GM18517 (cell line): ENCODE results near the gene TBC1D5.

ENCODE experiments used
- ATAC-seq: cut with Tn5 transposase; IDR thresholded peaks from one replicate; pipeline ENCODE4 v1.9.1; 2021; ENCODE audit warnings: mild to moderate bottlenecking, moderate library complexity; ENCODE audit not compliant: unreplicated experiment

Gene TBC1D5

DNA sequence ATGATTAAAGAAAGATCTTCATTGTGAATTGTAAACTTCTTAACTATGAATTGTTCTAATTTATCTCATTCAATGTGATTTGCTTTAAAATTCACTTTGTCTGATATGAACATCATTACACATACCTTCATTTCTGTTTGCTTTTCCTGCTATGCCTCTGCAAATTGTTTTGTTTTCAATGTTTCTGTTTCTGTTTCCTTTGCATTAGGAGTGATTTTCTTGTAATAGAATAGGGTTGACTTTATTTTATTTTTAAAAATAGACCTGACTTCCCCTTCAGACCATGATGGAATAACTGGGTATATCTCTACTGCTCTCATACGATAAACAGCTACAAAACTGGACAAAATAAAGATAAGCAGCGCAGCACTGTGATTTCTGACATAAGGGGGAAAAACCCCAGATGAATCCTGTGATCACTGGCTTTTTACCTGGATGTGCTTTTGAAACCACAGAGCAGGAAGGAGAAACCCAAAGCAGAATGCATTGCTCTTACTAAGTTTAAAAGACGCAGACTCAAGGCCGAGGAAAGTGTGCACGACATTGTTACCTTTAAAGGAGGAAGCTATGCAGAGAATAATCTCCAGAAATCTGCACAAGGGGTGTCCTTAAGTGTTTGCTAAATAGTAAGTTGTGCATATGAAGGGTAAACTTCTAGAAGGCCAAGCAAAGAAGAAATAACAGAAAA is 420.2 kb downstream of the TBC1D5 start:
- peak; percentile 66 for ATAC-seq

DNA sequence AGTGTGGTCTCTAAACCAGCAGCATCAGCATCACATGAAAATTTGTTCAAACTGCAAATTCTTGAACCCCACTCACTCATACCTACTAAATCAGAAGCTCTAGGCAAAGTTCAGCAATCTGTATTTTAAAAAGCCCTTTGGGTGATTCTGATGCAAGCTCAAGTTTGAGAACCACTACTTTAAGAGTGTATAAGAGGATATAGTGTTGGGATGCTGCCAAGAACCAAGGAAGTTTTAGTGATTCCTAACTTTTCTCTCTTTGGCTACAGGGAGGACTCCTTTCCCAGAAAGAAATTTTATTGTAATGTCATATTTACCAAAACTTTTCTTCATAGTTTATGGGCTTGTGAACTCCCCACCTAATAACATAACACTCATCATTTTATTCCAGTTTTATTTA is 422.2 kb downstream of the TBC1D5 start:
- ATAC-seq: no peak

DNA sequence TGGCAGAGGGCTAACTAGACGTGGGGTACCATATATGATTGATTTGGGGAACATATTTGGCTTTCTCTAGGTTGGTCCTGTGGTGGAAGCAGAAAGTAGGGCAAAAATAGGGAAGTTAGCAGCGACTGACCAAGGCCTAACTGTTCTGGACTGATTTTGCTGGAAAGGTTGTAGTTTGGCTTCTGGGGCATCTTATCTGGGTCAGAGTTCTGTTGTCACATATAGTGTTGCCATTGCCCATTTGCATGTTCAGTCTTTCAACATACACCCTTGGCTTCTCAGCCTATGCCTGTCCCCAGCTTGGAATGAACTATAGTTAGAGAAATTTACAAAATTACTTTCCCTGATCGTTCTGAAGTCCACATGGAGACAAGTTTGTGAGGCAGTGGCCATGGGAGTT is 426.5 kb downstream of the TBC1D5 start:
- ATAC-seq: no peak

DNA sequence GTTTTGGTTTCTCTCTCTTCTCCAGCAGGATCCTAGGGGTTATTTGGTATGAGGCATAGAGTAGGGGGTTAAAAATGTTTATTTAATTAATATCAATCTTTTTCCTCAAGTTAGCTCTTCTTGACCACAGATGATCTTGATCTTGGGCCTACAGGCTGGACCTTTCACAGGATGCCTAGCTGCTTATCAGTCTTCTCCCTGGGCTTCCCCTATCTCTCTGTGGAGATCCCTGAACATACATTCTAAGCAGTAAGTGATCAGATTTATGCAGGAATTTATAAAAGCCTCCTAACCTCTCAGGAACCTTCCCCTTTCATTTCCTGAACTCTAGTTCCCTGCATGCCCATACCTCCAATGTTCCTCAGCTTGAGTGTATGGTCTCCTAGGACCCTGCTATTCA is 428.3 kb downstream of the TBC1D5 start:
- no peak for ATAC-seq

DNA sequence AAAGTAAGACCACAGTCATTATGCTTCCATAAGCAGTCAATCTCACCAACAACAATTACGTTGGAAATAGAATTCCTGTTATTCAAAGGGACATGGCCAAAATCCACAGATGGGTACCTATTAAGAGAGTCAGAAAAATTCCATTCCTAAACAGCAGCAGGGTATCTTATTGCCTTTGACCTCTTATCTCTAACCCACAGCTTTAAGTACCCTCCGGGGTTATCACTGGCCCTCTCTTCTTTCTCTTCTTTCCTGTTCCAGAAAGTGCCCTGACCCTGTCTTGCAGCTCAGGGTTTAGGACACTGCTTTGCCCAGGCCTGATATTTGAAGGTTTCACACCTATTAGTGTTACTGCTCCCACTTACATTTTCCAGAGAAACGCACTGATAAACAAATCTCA is 428.7 kb downstream of the TBC1D5 start:
- no peak for ATAC-seq

DNA sequence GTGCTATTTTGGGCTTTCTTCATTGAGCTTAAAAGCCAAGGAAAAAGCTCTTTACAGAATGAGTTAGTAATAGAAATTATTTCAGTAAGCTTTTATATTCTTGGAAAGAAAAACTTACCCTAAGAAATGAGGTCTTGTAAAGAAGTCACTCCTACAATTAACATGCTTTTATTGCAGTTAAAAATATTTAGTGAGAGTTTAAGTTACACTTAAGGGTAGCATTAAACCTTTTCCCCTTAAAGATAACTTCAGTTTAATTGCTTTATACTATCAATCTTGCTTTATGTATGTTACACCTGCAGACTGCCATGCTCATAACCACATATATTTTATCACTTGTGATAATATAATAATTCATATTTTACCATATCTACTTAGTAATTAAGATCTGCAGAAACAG is 431.4 kb downstream of the TBC1D5 start:
- no peak for ATAC-seq

DNA sequence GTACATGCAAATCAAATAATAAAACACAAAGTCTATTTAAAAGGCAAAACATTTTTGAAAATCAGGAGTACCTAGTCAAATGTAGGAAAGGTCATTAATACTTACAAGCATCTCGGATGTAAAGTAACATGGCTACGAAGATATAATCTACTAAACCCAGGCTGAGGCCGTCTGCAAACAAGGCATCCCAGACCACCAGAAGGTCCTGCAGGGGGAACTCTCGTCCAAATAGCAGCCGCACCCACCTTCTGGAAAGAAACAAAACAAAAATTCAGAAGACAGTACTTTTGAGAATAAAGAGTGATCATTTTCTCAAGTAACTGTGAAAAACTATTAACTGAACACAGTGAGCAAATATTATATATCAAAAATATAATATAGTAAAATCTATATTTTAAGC is 434.5 kb downstream of the TBC1D5 start:
- ATAC-seq: no peak

DNA sequence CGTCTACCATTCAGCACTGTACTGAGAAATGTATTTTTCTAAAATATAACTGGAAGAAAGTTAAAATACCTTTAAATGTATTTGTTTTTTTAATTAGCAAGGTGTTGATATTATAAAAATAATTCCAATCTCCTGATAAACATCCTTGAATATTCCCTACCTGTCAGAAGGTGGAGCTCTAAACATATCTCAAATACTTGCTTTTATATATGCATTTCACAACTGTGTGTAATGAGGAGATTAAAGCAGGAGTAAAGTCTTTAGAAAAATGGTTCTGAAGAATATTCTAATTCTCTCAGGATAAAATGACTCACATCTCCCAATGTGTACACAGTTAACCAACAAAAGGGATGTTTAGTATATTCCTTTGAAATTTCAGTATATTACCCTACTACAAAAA is 434.9 kb downstream of the TBC1D5 start:
- no peak for ATAC-seq

DNA sequence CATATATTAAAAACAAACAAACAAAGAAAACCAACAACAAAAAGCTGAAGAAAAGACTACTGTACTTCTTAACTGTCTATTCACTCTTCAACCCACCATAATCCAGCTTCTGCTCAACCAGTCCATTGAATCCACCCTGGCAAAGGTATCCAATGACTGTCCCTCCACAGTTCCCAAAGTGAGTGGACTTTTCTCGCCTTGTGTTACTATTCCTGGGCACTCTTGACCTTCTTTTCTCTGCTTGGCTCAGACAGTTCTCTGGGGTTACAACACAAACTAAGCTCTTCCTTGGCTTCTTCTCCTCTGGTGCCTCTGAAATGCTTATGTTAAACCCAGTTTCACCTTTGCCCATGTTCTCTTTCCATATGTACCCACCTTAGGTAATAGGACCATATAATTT is 437.5 kb downstream of the TBC1D5 start:
- no peak for ATAC-seq

DNA sequence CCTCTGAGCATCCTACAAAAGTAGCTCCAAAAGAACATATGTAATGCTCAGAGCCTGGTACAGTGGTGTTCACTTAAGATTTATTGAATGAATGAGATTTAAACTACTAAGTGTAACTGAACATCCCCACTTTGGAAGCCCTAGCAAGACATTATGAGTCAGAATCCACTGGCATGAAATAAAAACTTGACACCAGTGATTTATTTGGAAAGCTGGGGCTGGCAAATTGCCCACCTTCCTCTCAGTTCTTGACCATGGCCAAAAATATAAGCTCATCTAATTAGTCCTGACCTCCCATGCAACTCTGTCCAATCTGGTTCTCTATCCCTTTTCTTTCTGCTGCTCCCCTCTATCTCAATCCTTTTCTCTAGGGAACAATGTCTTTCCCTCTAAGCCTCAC is 439.7 kb downstream of the TBC1D5 start:
- ATAC-seq: no peak

DNA sequence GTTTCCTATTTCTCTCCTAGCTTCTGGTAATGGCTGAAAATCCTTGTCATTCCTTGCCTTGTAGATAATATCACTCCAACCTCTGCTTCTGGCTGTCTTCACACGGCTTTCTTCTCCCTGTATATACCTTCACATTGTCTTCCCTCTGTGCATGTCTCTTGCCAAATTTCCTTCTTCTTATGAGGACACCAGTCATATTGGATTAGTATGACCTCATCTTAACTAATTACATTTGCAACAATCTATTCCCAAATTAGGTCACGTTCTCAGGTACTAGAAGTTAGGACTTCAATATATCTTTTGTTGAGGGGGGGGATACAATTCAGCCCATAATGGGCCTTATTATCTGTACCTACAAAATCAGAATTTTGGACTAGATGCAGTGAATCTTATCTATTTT is 440.3 kb downstream of the TBC1D5 start:
- ATAC-seq: no peak

DNA sequence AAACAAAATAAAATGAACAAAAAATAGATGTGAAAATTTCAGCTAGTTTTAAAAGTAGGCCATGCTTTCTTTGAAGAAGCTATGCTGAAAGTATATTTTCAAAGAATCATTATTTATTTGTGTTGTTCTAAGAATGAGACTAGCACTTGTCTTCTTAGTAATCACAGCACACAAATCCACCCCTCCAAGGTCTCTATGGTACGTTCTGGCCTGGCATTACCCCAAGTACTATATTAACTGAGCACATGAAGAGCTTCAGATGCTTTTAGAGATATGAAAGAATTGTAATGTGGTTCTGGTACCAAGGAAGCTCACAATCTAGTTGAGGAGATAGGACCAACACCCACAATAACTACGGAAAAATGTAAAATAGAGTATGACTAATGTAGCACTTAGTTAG is 441.2 kb downstream of the TBC1D5 start:
- no peak for ATAC-seq

DNA sequence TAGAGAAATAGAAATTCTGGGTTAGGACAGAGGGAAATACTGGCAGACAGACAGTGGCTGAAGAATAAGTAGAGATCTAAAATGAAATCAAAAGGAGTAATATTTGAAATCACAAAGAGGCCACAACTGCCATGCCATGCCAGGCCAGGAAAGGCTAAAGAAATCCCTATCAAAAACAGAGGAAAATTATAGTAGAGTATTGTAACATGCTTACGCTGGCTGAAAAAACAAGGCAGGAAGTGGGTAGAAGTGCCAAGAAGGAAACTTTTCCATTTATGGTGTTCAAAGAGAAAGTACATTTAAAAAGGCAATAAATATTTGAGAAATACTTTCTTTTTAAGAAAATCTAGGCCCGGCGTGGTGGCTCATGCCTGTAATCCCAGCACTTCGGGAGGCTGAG is 442.0 kb downstream of the TBC1D5 start:
- ATAC-seq: no peak

DNA sequence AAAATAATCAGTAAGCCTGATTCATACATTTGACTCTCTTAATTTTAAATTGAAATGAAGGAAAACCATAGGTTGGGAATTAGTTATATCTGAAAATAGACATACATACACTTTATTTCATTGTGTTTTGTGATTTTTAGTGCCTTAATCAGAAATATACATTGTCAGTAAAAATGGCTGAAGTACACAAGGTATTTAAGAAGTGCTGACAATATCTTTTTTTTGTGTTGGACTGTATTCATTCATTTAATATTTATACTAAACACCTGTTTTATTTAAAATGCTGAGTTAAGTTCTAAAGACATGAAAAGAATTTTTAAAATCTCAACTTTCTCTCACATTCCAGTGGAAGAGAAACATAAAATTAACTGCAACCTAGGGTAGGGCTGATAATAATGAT is 444.4 kb downstream of the TBC1D5 start:
- no peak for ATAC-seq

DNA sequence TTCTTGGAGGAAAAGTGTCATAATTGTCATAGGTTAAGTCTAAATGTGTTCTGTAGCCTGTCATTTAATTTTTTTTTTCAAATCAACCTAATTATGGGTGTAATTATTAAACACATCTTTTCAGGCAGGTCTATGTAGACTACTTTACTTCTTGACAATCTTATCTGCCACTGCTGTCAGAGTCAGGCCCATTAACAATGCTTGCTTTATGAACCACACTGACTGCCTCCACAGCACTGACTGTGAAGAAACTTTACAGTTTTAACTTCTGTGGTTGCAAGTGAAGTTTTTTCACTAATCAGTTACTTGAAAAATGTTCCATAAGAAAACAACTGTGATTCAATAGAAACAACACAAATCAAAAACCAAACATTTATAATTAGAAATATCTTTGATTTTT is 449.9 kb downstream of the TBC1D5 start:
- ATAC-seq: no peak

DNA sequence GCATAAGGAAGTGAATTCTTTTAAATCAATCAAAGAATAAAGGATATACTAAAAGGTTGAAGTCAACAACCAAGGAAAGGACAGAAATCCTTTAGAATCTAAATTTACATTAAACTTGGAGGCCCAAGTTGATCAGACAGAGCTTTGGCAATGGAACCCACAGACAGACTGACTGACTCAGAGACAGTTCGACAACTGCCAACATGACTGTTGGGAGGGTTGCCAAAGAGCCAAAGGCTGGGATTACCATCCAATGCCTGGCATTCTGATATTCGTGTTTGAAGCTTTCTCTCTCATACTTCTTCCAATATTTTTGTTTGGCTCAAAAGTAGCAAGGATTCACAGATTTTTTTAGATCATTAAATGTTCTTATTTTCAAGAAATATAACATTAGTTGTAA is 451.5 kb downstream of the TBC1D5 start:
- ATAC-seq: no peak

DNA sequence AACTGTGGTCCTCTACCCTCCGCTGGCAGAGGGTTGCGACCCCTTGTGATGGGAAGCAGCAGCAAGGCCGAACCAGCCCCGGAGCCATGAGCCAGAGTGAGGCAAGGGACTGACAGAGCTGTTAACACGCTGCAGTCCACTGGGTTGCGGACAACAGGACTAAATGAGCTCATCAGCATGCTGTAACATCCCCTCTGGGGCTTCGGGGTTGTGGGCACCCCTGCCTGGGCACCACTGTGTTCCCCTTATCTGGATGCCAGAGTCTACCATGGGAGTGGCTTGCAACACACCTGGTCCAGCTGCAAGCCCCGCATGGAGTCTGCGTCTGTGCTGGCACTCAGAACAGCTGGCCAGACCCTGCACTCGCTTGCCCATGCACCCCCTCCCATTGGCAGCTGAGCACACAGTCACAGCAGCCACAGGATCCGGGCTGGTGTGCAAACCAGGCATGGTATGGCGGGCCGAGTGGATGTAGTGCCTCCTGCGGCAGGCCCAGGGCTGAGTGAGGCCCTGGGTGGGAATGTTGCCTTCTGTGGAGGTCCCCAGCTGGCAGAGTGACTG is 453.5 kb downstream of the TBC1D5 start:
- no peak for ATAC-seq

DNA sequence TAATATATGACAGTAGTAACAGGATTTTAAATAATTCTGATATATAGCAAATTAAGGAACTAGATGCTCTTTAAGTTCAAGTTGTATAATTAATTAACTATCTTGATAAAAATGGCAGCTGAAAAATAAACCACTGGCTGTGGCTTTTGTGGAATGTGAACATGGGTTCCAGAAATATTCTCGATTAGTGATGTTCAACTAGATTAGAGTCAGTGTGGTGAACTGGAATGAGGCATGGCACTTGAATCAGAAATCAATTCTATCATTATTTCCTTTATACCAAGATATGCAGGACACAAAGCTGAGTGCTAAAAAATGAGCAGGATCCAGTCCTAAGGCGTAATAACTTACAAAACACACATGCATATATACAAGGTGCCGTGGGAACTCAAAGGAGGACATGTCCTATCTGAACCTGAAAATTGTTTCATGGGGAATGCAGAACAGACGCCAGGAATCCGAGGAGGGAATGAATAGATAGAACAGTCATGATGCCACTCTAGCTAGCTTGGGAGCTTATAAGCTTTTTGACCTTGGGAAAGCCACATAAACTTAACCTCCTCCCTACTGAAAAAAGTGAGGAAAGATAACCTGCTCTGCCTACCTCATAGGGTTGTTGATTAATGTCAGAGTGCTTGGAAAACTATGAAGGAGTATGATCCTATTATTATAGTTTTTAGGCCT is 455.3 kb downstream of the TBC1D5 start:
- ATAC-seq: no peak

DNA sequence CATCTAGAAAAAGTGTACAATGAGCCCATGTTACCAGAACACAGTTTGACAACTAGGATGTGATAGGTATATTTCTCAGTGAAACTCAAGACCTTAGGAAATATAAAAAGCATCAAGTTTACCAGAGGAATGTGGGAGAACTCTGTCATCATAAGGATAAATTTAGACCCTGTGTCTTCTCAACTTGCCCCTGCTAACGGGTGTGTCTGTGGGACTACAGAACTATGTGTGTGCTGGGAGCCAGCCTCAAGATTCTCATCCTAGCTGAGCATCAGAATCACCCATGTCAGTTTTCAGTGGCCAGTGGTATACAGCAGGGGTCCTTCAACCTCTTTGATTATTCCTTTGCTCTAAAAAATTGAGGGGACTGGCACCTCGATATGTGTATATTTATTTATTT is 464.4 kb downstream of the TBC1D5 start:
- no peak for ATAC-seq

DNA sequence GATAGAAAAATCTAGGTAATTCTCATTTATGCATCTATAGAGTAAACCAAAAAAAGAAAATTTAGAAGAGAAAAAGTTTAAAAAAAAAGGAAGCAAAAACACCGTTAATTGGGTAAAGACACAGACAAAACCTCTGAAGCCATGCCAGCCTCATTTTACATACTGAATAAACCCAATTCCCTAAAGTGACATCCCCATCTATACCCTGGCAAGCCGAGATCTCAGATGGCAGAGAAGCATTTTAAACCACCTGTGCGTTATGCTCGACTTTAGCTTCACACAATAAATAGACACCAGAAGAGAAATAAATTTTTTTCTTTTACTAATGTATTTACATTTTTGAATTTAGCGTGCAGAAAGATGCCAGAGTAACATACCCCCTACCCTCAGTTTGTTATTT is 475.6 kb downstream of the TBC1D5 start:
- no peak for ATAC-seq

DNA sequence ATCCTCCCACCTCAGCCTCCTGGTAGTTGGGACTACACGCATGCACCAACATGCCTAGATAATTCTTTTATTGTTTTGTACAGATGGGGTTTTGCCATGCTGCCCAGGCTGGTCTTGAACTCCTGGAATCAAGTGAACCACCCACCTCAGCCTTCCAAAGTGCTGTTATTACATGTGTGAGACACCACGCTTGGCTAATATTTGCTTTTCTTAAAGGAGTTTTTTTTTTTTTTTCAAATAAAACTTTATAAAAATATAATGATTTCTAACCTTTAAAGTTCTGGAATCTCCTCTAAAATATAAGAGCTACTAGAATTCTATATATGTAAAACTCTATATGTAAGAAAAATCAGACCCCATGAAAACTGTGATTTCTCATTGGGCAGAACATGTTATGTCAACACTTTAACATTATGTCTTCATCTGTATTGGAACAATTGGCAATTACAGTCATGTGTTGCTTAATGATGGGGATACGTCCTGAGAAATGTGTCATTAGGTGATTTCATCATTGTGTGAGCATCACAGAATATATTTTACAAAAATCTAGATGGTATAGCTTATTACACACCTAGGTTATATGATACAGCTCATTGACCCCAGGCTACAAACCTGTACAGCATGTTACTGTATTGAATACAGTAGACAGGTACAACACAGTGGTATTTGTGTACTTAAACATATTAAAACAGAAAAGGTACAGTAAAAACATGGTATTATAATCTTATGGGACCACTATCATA is 480.6 kb downstream of the TBC1D5 start:
- ATAC-seq: no peak

DNA sequence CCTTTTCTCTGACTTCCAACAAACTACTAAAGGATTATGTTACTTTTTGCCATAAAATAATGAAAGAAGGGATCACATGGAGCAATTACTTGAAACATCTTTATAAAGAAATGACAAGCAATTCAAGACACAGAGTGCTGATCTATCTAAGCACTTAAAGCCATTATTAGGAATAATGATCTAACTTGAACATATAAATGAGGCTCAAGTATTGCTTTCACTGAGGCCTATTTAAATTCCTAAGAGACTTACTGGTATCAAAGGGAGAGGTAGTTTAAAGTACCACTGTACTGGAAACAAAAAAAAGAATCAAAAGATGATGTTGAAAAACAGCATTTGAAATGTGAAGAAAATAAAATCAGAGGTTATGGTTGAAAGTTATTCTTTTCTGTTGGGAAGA is 482.2 kb downstream of the TBC1D5 start:
- no peak for ATAC-seq
